ENCODE results near the gene OTOG. TPM values are rescaled to one million over a fixed set of nuclear protein-coding genes. Genes with fewer than 3 reads are reported as not detected.

The OTOG gene
- total RNA-seq, 1 donor from 2014 or later: not detected

- intact Hi-C loops (cut with micrococcal nuclease): no loop called here
- H3K4me3 ChIP-seq: no peak overlapping the region
- no peaks in the 10 kb centered on the region for H3K9me3 ChIP-seq (replicated peaks)
- H3K36me3 ChIP-seq: no peaks in the 10 kb centered on the region
- no peak overlapping the region for H3K27ac ChIP-seq (replicated peaks)
- peaks cover 16% of the 10 kb centered on the region for H3K27me3 ChIP-seq (ENCODE audit: low read depth)
- DNase-seq: no peak
- H3K4me1 ChIP-seq: peaks cover 7% of the 10 kb centered on the region
- no peak for TF ChIP-seq CTCF (IDR thresholded peaks at IDR 0.05; ENCODE audit: borderline replicate concordance)
Measured at GRCh38 chr11:17525570-17525969, 21.5 kb upstream of the OTOG start.

- TF ChIP-seq CTCF (IDR thresholded peaks at IDR 0.05; ENCODE audit: borderline replicate concordance): no peak
- H3K4me1 ChIP-seq: peaks cover 8% of the 10 kb centered on the region
- H3K27ac ChIP-seq (replicated peaks): no peak overlapping the region
- no peaks in the 10 kb centered on the region for H3K9me3 ChIP-seq (replicated peaks)
- intact Hi-C loops (cut with micrococcal nuclease): no loop called here
- H3K36me3 ChIP-seq: no peaks in the 10 kb centered on the region
- H3K4me3 ChIP-seq: no peak overlapping the region
- DNase-seq: no peak
- peaks cover 9% of the 10 kb centered on the region for H3K27me3 ChIP-seq (ENCODE audit: low read depth)
Measured at GRCh38 chr11:17526326-17526725, 20.7 kb upstream of the OTOG start.

- intact Hi-C loops (cut with micrococcal nuclease): no loop called here
- H3K4me1 ChIP-seq: peaks cover 14% of the 10 kb centered on the region
- no peaks in the 10 kb centered on the region for H3K36me3 ChIP-seq
- no peak for DNase-seq
- TF ChIP-seq CTCF (IDR thresholded peaks at IDR 0.05; ENCODE audit: borderline replicate concordance): no peak
- no peak overlapping the region for H3K4me3 ChIP-seq
- no peak overlapping the region for H3K27ac ChIP-seq (replicated peaks)
- peaks cover 7% of the 10 kb centered on the region for H3K27me3 ChIP-seq (ENCODE audit: low read depth)
- no peaks in the 10 kb centered on the region for H3K9me3 ChIP-seq (replicated peaks)
Measured at GRCh38 chr11:17526931-17527627, 20.0 kb upstream of the OTOG start.

- intact Hi-C loops (cut with micrococcal nuclease): no loop called here
- no peak for DNase-seq
Measured at GRCh38 chr11:17527628-17527995, 19.4 kb upstream of the OTOG start.

GRCh38 chr11:17528181-17528691, 18.8 kb upstream of the OTOG start:
- Histone ChIP-seq H3K36me3 (no peaks in the 10 kb centered on the region), H3K27ac (replicated peaks) (no peak overlapping the region), H3K4me1 (peaks cover 14% of the 10 kb centered on the region), H3K4me3 (no peak overlapping the region), H3K9me3 (replicated peaks) (no peaks in the 10 kb centered on the region), H3K27me3 (ENCODE audit: low read depth) (peaks cover 9% of the 10 kb centered on the region)
- intact Hi-C loops (cut with micrococcal nuclease): no loop called here
- peak; percentile 40 for DNase-seq
- peak; percentile 80 for TF ChIP-seq CTCF (IDR thresholded peaks at IDR 0.05; ENCODE audit: borderline replicate concordance)

More at GRCh38 chr11:17527628-17527995, 19.4 kb upstream of the OTOG start:
- Histone ChIP-seq H3K4me3 (no peak overlapping the region), H3K9me3 (replicated peaks) (no peaks in the 10 kb centered on the region), H3K36me3 (no peaks in the 10 kb centered on the region), H3K27me3 (ENCODE audit: low read depth) (peaks cover 7% of the 10 kb centered on the region), H3K27ac (replicated peaks) (no peak overlapping the region), H3K4me1 (peaks cover 14% of the 10 kb centered on the region)
- no peak for TF ChIP-seq CTCF (IDR thresholded peaks at IDR 0.05; ENCODE audit: borderline replicate concordance)

Data from left ventricle myocardium inferior (tissue), 1 donor.